ENCODE measurements around the gene DUSP9. TPM values are rescaled to one million over a fixed set of nuclear protein-coding genes. Genes with fewer than 3 reads are reported as not detected.

The DUSP9 gene
- total RNA-seq, 4 donors from 2014 or later: not detected

DNA sequence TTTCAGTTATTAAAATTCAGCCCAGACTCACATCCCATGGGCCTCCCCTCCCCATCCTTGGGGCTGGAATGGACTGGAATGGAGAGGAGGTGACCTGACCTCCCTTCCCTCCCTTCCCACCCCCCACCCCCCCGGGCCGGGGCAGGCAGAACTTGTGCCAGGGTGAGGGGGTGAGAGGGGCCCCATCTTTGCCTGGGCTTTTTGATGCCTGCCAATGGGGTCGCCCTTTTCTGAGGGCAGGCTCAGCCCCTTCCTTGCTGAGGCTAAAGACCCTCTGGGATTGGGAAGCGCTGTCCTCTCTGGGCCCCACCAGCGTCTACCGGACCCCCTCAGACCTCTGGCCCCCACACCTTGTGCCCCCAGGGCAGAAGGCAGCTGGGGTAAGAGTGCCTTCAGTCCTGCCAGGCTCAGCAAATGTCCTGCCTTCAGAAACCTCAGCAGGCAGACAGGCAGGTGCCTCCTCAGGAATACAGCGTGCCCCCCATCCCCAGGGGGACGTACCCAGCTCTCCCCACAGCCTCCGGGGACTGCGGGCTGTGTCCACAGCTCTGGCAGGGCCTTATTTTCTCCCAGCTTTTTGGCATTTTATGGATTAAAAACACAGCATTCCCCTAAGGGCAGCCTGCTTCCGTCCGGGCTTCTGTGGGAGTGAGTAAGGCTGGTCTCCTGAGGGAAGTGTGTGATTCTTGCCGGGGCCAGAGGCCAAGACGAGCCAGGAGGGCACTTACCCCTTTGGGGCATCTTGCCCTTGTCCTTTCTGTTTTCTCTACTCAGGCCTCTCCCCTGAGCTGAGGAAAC lies 35.5 kb upstream of the DUSP9 start:
- Histone ChIP-seq H3K4me1 (peaks cover 0 to 5% of the 10 kb centered on the region in 2 donors), H3K36me3 (no peaks in the 10 kb centered on the region), H3K4me3 (replicated peaks in 1 of 3) (no peak overlapping the region), H3K27ac (no peak overlapping the region), H3K9me3 (no peaks in the 10 kb centered on the region), H3K27me3 (no peaks in the 10 kb centered on the region)
- intact Hi-C loops (cut with DNase I): no loop called here
- no peak for DNase-seq
- 41% methylated on average over 5 of the region's 14 CpGs; no CpG with 5 or more reads in 1 of the 2 donors for WGBS, 2 donors
- TF ChIP-seq CTCF (IDR thresholded peaks at IDR 0.05) (no peak), POLR2A (IDR thresholded peaks at IDR 0.05) (no peak)

DNA sequence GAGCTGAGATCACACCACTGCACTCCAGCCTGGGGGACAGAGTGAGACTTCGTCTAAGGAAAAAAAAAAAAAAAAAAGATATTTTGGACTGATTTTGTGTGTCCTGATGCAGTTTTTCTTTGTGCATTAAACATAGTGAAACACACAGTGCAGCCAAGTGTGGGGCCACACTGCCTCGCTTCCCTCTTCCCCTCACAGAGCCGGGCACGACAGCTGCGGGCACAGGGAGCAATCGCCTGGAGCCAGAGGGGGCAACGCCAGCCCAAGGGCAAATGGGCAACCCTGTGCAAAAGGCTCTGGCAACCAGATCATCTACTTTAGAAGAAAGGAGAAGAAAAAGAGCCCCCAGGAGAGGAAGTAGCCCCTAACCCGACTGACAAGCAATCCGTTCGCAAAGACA lies 34.6 kb upstream of the DUSP9 start:
- TF ChIP-seq POLR2A (IDR thresholded peaks at IDR 0.05): no peak
- no peak for TF ChIP-seq CTCF (IDR thresholded peaks at IDR 0.05)
- intact Hi-C loops (cut with DNase I): no loop called here
- Histone ChIP-seq H3K4me1 (peaks cover 0 to 5% of the 10 kb centered on the region in 2 donors), H3K27me3 (no peaks in the 10 kb centered on the region), H3K36me3 (no peaks in the 10 kb centered on the region), H3K27ac (no peak overlapping the region), H3K9me3 (no peaks in the 10 kb centered on the region), H3K4me3 (replicated peaks in 1 of 3) (no peak overlapping the region)
- WGBS, 2 donors: 76 to 81% methylated on average over 8 to 10 of the region's 10 CpGs
- no peak for DNase-seq

- Histone ChIP-seq H3K9me3 (no peaks in the 10 kb centered on the region), H3K4me1 (peaks cover 0 to 4% of the 10 kb centered on the region in 2 donors), H3K27ac (no peak overlapping the region), H3K4me3 (replicated peaks in 1 of 3) (no peak overlapping the region), H3K36me3 (no peaks in the 10 kb centered on the region), H3K27me3 (no peaks in the 10 kb centered on the region)
- DNase-seq: no peak
- TF ChIP-seq POLR2A (IDR thresholded peaks at IDR 0.05) (no peak), CTCF (IDR thresholded peaks at IDR 0.05) (no peak)
- WGBS, 2 donors: 69 to 73% methylated on average over 6 of the region's 6 CpGs
- intact Hi-C loops (cut with DNase I): no loop called here
Observed at GRCh38 chrX:153614818-153615217, 32.2 kb upstream of the DUSP9 start.

- WGBS, 2 donors: 81 to 82% methylated on average over 5 of the region's 5 CpGs
- Histone ChIP-seq H3K27ac (no peak overlapping the region), H3K4me3 (replicated peaks in 1 of 3) (no peak overlapping the region), H3K4me1 (no peaks in the 10 kb centered on the region), H3K27me3 (no peaks in the 10 kb centered on the region), H3K36me3 (no peaks in the 10 kb centered on the region), H3K9me3 (no peaks in the 10 kb centered on the region)
- TF ChIP-seq POLR2A (IDR thresholded peaks at IDR 0.05): no peak
- no peak for TF ChIP-seq CTCF (IDR thresholded peaks at IDR 0.05)
- no peak for DNase-seq
- intact Hi-C loops (cut with DNase I): no loop called here
Observed at GRCh38 chrX:153620576-153620975, 26.4 kb upstream of the DUSP9 start.

- no peaks in the 10 kb centered on the region for H3K4me1 ChIP-seq
- 90 to 93% methylated on average over 24 to 27 of the region's 27 CpGs for WGBS, 2 donors
- no peak for DNase-seq
- no peaks in the 10 kb centered on the region for H3K27me3 ChIP-seq
- no peaks in the 10 kb centered on the region for H3K36me3 ChIP-seq
- intact Hi-C loops (cut with DNase I): no loop called here
- no peaks in the 10 kb centered on the region for H3K9me3 ChIP-seq
- no peak for TF ChIP-seq CTCF (IDR thresholded peaks at IDR 0.05)
- no peak for TF ChIP-seq POLR2A (IDR thresholded peaks at IDR 0.05)
- H3K4me3 ChIP-seq (replicated peaks in 1 of 3): no peak overlapping the region
- no peak overlapping the region for H3K27ac ChIP-seq
Observed at GRCh38 chrX:153621949-153622598, 24.9 kb upstream of the DUSP9 start.

All from thyroid gland (tissue), 4 donors.